Bronchial epithelial cell (primary cell): ENCODE measurements around the gene SYT11. TPM values are rescaled to one million over a fixed set of nuclear protein-coding genes. Genes with fewer than 3 reads are reported as not detected.

Experiments
- DNase-seq: peaks from one replicate; pipeline ENCODE4 v3.0.0-alpha.2; 2010; ENCODE audit warnings: low read depth
- FAIRE-seq: peaks from 2 replicates; lab custom pipeline; 2011; peaks lifted over from hg19 to GRCh38; lab: Jason Lieb, UNC
- H3K27me3 ChIP-seq: 2 replicates; pipeline ENCODE4 v1.5.1; 2011; ENCODE audit warnings: low read length; ENCODE audit not compliant: control insufficient read depth, insufficient read depth
- H3K36me3 ChIP-seq: 2 replicates; pipeline ENCODE4 v1.5.1; 2011; ENCODE audit warnings: low read length; ENCODE audit not compliant: control insufficient read depth, insufficient read depth
- H3K4me3 ChIP-seq: 2 replicates; pipeline ENCODE4 v1.5.1; 2011; ENCODE audit warnings: mild to moderate bottlenecking, low read depth, low read length, control low read depth
- total RNA-seq: library from RNA; depleted of rRNA; stranded (reverse); fragments of >200 nt; gene quantifications from 2 replicates; pipeline ENCODE4 v1.2.1, GENCODE V29; 2014
- TF ChIP-seq, protein P1 (sequence below): IDR thresholded peaks from 2 replicates; pipeline ENCODE4 v1.5.1; 2011; ENCODE audit warnings: mild to moderate bottlenecking, moderate library complexity, low read length, control low read depth, inconsistent platforms; ENCODE audit not compliant: insufficient read depth, severe bottlenecking

The SYT11 gene
- total RNA-seq, 1 donor from 2014 or later = 0.26 TPM

DNA sequence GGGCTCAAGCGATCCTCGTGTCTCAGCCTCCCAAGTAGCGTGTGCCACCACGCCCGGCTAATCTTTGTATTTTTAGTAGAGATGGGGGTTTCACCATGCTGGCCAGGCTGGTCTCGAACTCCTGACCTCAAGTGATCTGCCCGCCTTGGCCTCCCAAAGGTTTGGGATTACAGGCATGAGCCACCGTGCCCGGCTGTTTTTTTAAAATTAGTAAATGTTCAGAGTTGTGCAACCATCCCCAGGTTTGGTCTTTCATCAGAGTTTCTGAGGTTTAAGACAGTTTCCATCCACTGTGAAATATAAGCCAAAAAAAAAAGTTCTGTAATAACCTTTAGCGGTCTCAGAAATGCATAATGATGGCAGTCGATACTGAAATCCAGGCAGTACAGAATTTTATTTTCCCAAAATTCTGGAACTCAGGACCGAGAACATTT, 550 bp upstream of the SYT11 start:
- TF ChIP-seq, protein P1, sequence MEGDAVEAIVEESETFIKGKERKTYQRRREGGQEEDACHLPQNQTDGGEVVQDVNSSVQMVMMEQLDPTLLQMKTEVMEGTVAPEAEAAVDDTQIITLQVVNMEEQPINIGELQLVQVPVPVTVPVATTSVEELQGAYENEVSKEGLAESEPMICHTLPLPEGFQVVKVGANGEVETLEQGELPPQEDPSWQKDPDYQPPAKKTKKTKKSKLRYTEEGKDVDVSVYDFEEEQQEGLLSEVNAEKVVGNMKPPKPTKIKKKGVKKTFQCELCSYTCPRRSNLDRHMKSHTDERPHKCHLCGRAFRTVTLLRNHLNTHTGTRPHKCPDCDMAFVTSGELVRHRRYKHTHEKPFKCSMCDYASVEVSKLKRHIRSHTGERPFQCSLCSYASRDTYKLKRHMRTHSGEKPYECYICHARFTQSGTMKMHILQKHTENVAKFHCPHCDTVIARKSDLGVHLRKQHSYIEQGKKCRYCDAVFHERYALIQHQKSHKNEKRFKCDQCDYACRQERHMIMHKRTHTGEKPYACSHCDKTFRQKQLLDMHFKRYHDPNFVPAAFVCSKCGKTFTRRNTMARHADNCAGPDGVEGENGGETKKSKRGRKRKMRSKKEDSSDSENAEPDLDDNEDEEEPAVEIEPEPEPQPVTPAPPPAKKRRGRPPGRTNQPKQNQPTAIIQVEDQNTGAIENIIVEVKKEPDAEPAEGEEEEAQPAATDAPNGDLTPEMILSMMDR = no peak
- no peak for FAIRE-seq
- DNase-seq = no peak
- H3K4me3 ChIP-seq = peak overlapping the region; percentile 38
- H3K27me3 ChIP-seq = no peaks in the 10 kb centered on the region
- H3K36me3 ChIP-seq = peaks cover 2% of the 10 kb centered on the region

- Histone ChIP-seq H3K4me3 (no peak overlapping the region), H3K27me3 (no peaks in the 10 kb centered on the region), H3K36me3 (no peaks in the 10 kb centered on the region)
- FAIRE-seq (no peak), DNase-seq (no peak)
- TF ChIP-seq, protein P1 = no peak
Measured at GRCh38 chr1:155859881-155860871, 809 bp downstream of the SYT11 start.

GRCh38 chr1:155860970-155861510, 1.7 kb downstream of the SYT11 start:
- Histone ChIP-seq H3K36me3 (no peaks in the 10 kb centered on the region), H3K4me3 (no peak overlapping the region), H3K27me3 (no peaks in the 10 kb centered on the region)
- FAIRE-seq (no peak), DNase-seq (no peak)
- TF ChIP-seq, protein P1 = no peak

DNA sequence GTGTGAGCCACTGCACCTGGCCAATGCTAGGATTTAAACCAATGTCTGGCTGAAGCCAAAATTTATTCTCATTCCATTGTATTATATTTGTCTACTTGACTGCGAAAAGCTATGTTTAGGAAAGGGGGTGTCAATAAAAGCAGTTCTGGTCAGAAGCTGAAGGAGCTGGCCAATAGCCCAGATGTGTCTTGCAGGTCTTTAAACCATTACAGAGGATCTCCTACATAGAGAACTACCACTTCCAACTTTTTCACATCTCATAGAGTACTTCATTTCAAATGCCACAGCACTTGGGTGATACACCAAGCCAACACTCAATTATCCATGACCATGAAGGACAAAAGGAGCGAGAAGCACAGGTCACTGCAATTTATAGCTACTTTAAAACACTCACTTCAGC, 2.5 kb downstream of the SYT11 start:
- Histone ChIP-seq H3K4me3 (no peak overlapping the region), H3K27me3 (no peaks in the 10 kb centered on the region), H3K36me3 (no peaks in the 10 kb centered on the region)
- TF ChIP-seq, protein P1 = no peak
- DNase-seq (no peak), FAIRE-seq (no peak)

- H3K4me3 ChIP-seq = no peak overlapping the region
- TF ChIP-seq, protein P1 = no peak
- no peak for FAIRE-seq
- no peaks in the 10 kb centered on the region for H3K36me3 ChIP-seq
- peak; percentile 49 for DNase-seq
- H3K27me3 ChIP-seq = no peaks in the 10 kb centered on the region
Measured at GRCh38 chr1:155864393-155864792, 5.0 kb downstream of the SYT11 start.
